K562 treated with DMSO at 1 percent for 48 hours (cell line): Measurements from ENCODE around the gene HMBS. TPM values are rescaled to one million over a fixed set of nuclear protein-coding genes. Genes with fewer than 3 reads are reported as not detected.

Experiments used
- total RNA-seq: library from RNA; unstranded; fragments of 300-600 nt; gene quantifications from 2 replicates; pipeline ENCODE4 v1.2.3, GENCODE V29; 2022; ENCODE audit warnings: low replicate concordance; ENCODE audit errors: extremely low read depth

Gene HMBS
- total RNA-seq: not detected in 2 replicates

DNA sequence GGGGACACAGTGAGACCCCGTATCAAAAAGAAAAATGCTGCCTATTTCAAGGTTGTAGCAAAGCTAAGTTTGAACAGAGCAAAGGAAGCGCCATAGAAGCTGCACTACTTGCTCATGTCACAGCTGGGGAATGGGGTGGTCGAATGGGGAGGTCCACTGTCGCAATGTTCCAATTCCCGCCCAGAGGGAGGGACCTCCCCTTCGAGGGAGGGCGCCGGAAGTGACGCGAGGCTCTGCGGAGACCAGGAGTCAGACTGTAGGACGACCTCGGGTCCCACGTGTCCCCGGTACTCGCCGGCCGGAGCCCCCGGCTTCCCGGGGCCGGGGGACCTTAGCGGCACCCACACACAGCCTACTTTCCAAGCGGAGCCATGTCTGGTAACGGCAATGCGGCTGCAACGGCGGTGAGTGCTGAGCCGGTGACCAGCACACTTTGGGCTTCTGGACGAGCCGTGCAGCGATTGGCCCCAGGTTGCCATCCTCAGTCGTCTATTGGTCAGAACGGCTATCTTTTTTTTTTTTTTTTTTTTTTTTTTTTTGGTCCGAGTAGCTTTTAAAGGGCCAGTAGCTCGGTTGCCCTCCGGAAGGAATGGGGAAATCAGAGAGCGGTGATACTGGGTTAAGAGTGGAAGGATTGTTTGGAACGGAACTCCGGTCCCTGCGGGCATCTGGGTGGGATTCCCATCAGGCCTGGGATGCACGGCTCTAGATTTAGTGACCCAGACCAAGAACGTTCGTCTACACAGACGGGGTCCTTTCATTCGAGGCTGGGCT, at the start of gene HMBS:
Gene HMBS, plus strand, starts transcription at position 219 of the 774 bp plus-strand sequence. Its CDS starts 153 bp downstream, at position 372.

DNA sequence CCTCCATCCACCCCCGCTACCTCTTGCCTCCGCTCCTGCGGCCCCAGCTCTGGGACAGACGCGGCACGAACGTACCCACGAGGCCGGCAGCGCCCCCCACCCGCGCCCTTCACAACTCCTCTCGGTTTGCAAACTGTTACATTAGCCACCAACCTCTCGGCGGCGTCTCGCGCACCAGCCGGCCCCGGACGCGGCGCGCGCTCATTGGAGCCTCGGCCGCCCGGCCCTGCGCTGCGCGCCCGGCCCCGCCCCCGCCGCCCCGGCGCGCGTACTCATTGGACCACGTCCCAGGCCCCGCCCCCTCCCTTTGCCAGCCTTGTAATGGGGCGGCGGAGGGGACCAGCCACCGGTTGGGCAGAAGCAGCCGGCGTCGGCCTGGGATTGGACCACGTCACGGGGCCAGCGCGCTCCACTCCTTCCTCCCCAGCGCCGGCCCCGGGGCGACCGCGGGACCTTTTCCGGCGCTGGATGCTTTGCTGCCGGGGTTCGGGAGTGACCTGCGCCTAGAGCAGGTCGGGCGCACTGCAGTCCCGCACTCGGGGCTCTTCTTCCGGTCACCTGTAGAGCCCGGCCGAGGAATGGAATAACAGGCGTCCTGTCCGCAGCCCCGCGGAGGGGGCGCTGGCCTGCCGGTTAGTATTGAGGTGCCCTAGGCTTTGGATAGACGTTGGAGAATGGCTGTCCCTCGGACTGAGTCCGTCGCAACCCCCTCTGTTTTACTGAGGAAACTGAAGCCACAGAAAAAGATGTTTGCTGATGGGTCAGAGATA, 27.5 kb upstream of the HMBS start, which contains the start of gene HYOU1:
Gene HYOU1, minus strand, starts transcription at position 206 of the 770 bp plus-strand sequence. CDS start 1,045 bp downstream, outside the sequence.

DNA sequence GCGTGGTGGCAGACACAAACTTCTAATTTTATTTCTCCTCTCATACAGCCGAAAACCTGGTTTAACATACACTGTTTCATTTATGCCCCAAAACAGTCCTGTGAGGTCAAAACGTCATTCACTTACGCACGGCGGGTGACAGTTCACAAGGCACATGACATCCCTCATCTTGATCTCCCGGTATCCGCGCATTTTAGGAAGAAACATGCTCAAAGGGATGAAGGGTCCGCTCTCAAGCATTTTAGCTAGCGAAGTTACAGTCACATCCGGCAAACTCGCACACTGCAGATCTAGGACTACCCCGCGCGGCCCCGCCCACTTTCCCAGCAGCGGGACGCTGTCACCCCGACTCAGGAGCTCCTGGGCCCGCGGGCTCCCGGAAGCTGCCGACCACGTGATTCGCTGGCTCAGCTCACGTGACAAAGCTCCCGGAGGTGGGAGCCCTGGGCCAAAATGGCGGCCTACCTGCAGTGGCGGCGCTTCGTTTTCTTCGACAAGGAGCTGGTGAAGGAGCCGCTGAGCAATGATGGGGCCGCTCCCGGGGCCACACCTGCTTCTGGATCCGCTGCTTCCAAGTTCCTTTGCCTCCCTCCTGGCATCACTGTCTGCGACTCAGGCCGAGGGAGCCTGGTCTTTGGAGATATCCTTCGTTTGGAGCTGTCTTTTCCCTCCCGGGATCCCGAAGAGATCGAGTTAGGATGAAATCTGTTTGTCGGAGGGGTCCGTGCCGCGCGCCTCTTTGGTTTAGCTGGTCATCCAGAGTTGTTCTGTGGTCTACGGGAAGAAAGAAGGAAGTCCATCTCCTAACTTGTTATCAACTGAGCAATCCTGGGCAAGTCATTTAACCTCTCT, 17.1 kb upstream of the HMBS start, which contains the start of gene VPS11:
Gene VPS11, plus strand, starts transcription at position 448 of the 852 bp plus-strand sequence. Its CDS starts 6 bp downstream, at position 454.

DNA sequence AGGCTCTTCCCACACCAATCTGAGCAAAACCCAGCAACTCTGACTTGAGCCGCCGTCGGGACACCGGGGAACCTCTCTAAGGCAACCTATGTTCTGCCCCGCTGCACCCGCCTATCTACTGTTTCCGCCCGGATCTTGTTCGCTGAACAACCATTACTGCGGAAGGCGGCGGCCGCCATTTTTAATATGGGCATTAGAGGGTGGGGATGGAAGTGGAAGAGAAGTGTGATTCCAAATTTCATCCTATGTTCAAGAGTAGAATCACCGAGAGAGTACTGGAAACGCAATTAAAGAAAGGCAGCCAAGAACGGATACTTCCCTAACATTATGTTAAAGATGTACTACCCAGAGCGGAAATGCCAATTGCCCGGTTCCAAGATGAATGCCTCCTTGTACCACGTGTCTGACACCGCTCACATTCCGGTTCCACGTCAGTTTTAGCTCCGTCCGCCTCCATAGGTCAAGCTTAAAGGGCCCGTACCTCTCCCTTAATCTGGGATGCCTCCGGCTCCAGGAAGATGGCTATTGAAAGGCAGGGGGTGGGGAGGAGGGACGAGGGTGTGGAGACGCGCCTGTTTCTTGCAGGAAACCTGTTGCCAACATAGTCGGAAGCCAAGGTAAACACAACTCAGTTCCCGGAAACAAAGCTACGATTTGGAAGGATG, 17.2 kb downstream of the HMBS start, which contains the start of gene DPAGT1:
Gene DPAGT1, minus strand, starts transcription at position 95 of the 665 bp plus-strand sequence. CDS start 198 bp downstream, outside the sequence.

DNA sequence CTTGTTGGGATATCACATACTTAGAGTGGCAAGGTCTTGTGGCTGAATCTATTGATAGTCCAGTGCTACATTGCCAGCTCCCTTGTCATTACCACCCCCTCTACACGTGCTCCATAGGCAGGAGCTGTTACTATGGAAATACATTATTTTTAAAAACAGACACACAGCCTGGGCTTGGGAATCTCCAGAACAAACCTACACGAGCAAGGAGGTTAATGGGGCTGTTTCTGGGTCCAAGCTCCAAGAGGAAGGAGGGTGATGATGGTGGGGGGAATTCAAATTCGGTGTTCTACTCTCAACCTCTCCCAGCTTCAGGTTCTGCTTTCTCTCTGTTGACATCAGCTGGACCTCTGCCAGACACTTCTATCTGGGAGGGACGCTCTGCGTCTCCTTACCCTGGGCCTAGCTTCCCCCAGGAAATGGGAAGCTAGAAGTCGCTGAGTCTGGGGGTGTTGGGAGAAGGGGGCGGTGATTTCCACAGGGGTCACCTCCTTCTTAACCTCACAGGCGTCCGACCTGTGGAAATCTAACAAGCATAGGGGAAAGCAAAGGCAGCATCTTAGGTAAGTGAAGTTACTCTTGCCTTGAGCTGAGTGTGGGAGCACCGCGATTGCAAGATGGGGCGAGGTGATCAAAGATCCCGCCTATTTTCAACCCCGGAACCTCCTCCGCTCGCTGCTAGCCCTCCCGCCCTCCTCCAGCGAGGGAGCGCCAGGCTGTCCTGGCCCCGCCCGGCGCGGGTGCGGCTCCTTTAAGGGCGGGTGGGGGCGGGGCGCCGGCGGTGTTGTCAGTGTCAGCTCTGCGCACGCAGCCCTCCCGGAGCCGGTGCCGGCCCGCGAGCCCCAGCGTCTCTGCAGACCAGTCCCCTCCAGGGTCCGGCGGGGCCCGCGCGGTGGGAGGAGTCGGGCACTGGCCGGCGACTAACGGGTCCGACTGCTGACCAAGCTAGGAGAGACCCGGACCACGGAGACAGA, 22.2 kb downstream of the HMBS start, which contains the start of gene C2CD2L:
Gene C2CD2L, plus strand, starts transcription at position 781 of the 974 bp plus-strand sequence. CDS start 398 bp downstream, outside the sequence.

DNA sequence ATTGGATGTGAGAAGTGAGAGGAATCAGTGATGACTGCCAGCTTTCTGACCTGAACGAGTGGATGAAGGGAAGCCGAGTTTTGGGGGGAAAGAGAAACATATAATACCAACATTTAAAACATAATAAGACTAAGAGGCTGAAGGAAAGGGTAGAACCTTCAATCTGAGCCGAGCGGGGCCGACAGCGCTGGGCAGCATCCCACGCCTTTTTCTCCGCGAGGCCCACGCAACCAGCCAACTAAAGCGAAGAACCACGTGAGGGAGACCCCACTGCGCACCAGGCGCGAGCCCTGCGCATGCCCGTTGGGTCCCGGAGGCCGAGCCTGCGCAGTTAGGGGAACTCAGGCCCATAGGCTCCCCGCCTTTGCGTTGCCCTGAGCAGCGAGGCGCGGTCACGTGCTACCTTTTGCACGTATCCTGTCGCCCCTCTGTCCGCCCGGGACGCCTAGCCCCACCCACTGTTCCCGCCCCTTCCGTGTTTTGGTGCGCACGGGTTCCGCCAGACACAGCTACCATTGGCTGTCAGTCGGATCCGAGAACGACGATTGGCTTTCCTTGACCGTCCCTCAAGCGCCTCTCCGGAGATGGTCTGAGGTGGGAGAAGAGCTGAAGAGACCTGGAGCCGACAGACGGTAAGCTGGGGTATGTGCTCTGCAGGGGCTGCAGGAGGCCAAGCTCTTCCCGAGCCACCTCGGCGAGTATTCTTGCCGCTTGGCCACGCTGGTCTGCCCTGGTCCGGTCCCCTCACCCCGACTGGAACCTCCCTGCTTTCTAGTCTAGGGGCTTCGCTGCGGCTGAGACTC, 36.5 kb downstream of the HMBS start, which contains the start of gene HINFP:
Gene HINFP, plus strand, starts transcription at position 573 of the 803 bp plus-strand sequence. CDS start 5,365 bp downstream, outside the sequence.

Other genes starting within 250 kb of the HMBS start
- not detected in 2 replicates for gene CXCR5, start 201.0 kb upstream of the HMBS start, total RNA-seq
- not detected in 2 replicates for gene BCL9L, start 159.0 kb upstream of the HMBS start, total RNA-seq
- gene UPK2, start 128.6 kb upstream of the HMBS start, total RNA-seq: not detected in 2 replicates
- gene FOXR1, start 113.1 kb upstream of the HMBS start, total RNA-seq: not detected in 2 replicates
- gene CENATAC, start 86.7 kb upstream of the HMBS start, total RNA-seq: not detected in 2 replicates
- gene RPS25, start 66.5 kb upstream of the HMBS start, total RNA-seq: 1,144 TPM in 1 of 2 replicates, not detected in the other
- gene TRAPPC4, start 66.1 kb upstream of the HMBS start, total RNA-seq: not detected in 2 replicates
- not detected in 2 replicates for gene SLC37A4, start 54.0 kb upstream of the HMBS start, total RNA-seq
- gene HYOU1, start 27.7 kb upstream of the HMBS start, total RNA-seq: not detected in 2 replicates
- not detected in 2 replicates for gene VPS11, start 17.1 kb upstream of the HMBS start, total RNA-seq
- gene DPAGT1, start 17.0 kb downstream of the HMBS start, total RNA-seq: not detected in 2 replicates
- gene C2CD2L, start 22.5 kb downstream of the HMBS start, total RNA-seq: not detected in 2 replicates
- gene HINFP, start 36.7 kb downstream of the HMBS start, total RNA-seq: not detected in 2 replicates
- not detected in 2 replicates for gene ABCG4, start 64.2 kb downstream of the HMBS start, total RNA-seq
- not detected in 2 replicates for gene NLRX1, start 83.8 kb downstream of the HMBS start, total RNA-seq
- gene NHERF4, start 100.6 kb downstream of the HMBS start, total RNA-seq: not detected in 2 replicates
- not detected in 2 replicates for gene CBL, start 121.5 kb downstream of the HMBS start, total RNA-seq
- not detected in 2 replicates for gene MCAM, start 232.2 kb downstream of the HMBS start, total RNA-seq
- gene RNF26, start 249.6 kb downstream of the HMBS start, total RNA-seq: not detected in 2 replicates